K562 (cell line): Measurements from ENCODE around the gene CCND3.

Experiments used
- CBX8 ChIP-seq: fragments of 200-600 bp; sonication (generic); IDR thresholded peaks from 2 replicates; pipeline ENCODE4 v1.6.1; 2012; ENCODE audit warnings: borderline replicate concordance, mixed run types, low read depth, mild to moderate bottlenecking, moderate library complexity, mixed read lengths, low read length, control low read depth, inconsistent platforms; ENCODE audit not compliant: poor library complexity, severe bottlenecking; ENCODE audit errors: extremely low read depth
- JUNB ChIP-seq: fragments of 450-650 bp; formaldehyde crosslinking; conservative IDR thresholded peaks from 2 replicates; pipeline ENCODE4 v1.4.0; 2020; ENCODE audit warnings: mild to moderate bottlenecking
- ZKSCAN1 ChIP-seq: fragments of 150-350 bp; IDR thresholded peaks from 2 replicates; pipeline ENCODE4 v1.6.1; 2016; ENCODE audit warnings: low read depth, low read length

- TF ChIP-seq CBX8, result no peak
- no peak for TF ChIP-seq JUNB (CRISPR knock-in tag)
- no peak for TF ChIP-seq ZKSCAN1
Measured at GRCh38 chr6:41960028-41960427, 18.4 kb upstream of the CCND3 start.
